WI38 (cell line): ENCODE measurements around the gene SESTD1.

ENCODE experiments used
- H3K4me3 ChIP-seq: 2 replicates; pipeline ENCODE4 v1.5.1; 2011; ENCODE audit warnings: low read depth, mild to moderate bottlenecking, control low read depth, low read length
- TF ChIP-seq, protein P1 (sequence below): IDR thresholded peaks from 2 replicates; pipeline ENCODE4 v1.5.1; 2012; ENCODE audit warnings: low read depth, mild to moderate bottlenecking, control low read depth, low read length

SESTD1 gene

DNA sequence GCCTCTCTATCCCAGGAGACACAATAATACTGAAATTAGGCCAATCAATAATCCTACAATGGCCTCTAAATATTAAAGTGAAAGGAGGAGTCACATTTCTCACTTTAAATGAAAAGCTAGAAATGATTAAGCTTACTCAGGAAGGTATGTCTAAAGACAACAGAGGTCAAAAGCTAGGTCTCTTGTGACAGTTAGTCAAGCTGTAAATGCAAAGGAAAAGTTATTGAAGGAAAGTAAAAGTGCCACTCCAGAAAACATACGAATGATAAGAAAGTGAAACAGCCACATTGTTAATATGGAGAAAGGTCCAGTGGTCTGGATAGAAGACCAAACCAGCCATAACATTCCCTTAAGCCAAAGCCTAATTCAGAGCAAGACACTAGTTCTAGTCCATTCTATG, 9.5 kb downstream of the SESTD1 start:
- no peak overlapping the region for H3K4me3 ChIP-seq
- TF ChIP-seq, protein P1, sequence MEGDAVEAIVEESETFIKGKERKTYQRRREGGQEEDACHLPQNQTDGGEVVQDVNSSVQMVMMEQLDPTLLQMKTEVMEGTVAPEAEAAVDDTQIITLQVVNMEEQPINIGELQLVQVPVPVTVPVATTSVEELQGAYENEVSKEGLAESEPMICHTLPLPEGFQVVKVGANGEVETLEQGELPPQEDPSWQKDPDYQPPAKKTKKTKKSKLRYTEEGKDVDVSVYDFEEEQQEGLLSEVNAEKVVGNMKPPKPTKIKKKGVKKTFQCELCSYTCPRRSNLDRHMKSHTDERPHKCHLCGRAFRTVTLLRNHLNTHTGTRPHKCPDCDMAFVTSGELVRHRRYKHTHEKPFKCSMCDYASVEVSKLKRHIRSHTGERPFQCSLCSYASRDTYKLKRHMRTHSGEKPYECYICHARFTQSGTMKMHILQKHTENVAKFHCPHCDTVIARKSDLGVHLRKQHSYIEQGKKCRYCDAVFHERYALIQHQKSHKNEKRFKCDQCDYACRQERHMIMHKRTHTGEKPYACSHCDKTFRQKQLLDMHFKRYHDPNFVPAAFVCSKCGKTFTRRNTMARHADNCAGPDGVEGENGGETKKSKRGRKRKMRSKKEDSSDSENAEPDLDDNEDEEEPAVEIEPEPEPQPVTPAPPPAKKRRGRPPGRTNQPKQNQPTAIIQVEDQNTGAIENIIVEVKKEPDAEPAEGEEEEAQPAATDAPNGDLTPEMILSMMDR, result no peak

DNA sequence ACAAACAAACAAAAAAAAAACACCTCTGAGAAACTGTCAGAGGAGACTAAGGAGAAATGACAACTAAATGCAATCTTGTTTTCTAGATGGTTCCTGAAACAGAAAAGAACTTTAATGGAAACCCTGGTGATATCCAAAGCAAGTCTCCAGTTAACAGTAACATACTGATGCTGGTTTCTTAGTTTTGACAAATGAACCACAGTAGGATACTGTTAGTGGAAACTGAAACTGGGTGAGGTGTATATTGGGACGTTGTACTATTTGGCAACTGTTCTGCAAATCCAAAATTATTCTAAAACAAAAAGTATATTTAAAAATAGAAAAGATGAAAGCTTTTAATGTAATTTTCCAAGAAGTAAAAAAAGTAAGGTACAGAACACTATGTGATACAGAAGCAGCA, 11.4 kb downstream of the SESTD1 start:
- H3K4me3 ChIP-seq, result no peak overlapping the region
- TF ChIP-seq, protein P1, result no peak

DNA sequence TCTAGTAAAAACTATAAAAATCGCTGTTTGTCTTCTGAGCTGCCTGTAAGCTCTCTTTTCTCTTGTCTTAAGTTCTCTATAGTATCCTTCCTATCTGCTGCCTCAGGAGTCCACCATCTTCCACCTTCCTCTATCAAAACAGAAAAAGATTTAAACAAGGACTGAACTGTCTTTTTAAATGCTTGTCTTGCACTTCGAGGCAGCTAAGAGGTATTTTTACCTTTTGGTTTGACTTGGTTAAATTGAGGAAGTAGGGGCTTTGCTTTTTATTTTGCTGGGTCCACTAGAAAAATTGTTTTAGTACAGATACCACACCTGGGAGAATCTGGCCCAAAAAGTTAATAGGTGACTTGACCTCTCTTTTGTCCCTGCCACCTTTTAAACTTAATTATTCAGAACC, 12.2 kb downstream of the SESTD1 start:
- no peak overlapping the region for H3K4me3 ChIP-seq
- TF ChIP-seq, protein P1, result no peak

DNA sequence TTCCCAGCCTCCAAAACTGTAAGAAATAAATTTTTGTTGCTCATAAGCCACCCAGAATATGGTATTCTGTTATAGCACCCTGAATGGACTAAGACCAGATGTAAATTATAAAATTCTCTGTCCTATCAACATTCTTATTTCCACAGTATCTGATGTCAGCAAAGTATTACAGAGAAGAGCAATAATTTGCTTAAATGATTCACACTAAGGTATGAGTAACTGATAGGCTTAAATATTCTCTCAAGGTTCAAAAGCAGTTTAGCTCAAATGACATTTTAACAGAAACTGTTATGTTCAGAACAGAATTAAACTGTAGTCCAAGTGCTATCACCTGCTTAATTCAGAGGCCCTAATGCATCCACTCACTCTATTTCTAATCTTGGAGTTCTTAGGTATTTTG, 12.8 kb downstream of the SESTD1 start:
- TF ChIP-seq, protein P1, result no peak

DNA sequence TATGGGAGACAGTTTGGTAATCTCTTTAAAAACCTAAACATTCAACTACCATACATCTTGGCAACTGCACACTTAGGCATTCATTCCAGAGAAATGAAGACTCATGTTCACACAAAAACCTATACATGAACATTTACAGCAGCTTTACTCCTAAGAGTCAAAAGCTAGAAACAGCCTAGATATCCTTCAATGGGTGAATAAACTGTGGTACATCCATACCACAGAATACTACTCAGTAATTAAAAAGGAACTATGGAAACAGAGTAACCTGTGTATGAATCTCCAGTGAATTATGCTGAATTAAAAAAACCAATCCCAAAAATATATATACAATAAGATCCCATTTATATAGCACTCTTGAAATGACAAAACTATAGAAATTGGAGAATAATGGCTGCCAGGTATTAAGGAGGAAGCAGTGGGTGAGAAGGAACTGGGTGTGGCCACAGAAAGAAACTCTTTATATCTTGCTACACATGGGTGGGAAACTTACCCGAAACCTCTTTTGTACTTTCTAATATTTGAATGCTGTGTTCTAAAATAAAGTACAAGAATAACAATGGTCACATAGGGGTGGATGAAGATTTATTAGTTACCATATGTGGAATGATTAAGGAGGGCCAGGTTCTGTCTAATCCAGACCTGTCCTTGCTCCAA, 13.7 kb downstream of the SESTD1 start:
- no peak overlapping the region for H3K4me3 ChIP-seq
- TF ChIP-seq, protein P1, result no peak

More for the DNA sequence above, 12.8 kb downstream of the SESTD1 start:
- no peak overlapping the region for H3K4me3 ChIP-seq

DNA sequence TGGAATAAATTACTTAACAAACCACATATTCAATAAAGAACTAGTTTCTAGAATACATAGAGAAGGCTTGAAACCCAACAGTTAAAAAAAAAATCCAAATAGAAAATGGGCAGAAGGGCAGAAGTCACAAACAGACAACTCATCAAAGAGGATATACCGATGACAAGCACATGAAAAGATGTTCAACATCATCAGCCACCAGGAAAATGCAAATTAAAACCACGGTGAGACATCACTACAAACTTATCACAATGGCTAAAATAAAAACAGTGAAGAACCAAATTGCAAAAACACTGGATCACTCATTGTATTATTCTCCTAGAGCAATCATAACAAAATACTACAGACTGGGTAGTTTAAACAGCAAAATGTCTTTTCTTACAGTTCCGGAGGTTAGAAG, 14.5 kb downstream of the SESTD1 start:
- no peak overlapping the region for H3K4me3 ChIP-seq
- TF ChIP-seq, protein P1, result no peak

DNA sequence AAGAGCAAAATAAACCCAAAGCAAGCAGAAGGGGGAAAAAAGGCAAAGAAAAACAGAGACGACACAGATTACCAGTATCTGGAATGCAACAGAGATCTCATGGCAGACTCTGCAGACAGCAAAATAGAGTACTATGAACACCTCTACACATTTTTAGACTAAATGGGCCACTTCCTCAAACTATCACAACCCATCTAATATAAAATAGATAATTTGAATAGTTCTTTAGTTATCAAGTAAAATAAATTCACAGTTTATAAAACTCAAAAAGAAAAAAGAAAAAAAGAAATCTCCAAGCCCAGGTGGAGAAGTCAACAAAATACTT, 16.6 kb downstream of the SESTD1 start:
- H3K4me3 ChIP-seq, result no peak overlapping the region
- TF ChIP-seq, protein P1, result no peak
